EH (cell line): ENCODE data around the gene SCARB1.
A peak's percentile ranks its signal among the peaks of the same experiment; 100 is the strongest.

Source experiments
- DNase-seq: peaks from one replicate; pipeline ENCODE4 v3.0.0-alpha.2; 2015; ENCODE audit warnings: low read depth

The SCARB1 gene

DNA sequence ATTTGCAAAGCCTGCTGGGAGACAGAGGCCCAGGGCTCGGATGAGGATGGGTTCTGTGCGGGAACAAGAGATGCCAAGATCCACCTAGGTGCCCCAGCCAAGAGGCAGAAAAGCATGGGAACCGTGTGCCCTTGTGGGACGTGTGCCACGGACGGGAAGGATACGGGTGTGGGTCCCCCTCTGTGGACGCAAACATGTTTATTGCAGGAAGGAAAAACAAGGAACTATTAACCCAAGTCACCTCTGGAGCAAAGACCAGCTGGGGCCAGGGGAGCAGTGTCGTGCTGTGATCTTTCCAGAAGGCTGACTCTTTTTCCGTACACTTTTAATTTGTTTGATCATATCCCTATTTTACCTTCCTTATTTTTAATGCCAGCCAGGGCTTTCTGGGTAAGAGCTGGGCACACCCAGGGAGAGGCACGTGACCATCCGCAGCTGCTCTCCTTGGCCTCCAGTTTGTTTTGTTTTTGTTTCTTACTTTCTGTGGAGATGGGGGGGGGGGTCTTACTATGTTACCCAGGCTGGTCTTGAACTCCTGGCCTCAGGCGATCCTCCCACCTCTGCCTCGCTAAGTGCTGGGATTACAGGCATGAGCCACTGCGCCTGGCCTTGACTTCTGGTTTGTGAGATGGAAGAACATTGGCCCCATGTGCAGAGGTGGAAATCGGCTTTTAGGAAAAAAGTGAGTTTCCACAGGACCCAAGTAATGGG lies 20.7 kb downstream of the SCARB1 start:
- DNase-seq = no peak

DNA sequence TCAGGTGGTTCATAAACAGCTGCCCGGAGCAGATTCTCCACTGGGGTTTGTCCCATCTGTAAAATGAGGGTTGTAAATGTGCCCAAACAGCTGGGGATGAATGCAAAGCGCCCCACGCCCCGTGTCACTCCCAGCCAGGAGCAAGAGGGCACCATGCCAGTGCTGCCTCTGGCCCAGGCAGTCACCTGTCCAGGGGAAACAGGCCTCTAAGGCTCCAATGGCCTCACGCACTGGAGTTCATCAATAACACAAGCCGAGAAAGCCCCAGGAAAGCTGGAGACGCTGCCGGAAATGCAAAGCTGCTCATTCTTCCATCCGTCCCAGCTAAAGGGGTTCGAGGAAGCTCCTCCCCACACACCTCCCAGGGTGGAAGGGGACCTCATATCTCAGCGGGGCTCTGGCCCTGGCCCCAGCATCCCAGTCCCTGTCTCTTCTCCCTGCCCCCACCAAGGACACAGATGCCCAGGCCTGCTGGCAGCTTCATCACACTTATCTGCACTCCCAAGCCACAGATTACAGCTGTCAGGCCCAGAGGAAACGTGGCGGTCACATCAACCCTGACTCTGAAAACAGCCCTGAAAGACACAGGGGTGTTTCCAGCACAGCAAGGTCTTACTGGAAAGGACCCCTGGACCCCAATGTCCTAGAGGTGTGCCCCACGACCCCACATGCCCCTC lies 21.5 kb downstream of the SCARB1 start:
- no peak for DNase-seq

DNA sequence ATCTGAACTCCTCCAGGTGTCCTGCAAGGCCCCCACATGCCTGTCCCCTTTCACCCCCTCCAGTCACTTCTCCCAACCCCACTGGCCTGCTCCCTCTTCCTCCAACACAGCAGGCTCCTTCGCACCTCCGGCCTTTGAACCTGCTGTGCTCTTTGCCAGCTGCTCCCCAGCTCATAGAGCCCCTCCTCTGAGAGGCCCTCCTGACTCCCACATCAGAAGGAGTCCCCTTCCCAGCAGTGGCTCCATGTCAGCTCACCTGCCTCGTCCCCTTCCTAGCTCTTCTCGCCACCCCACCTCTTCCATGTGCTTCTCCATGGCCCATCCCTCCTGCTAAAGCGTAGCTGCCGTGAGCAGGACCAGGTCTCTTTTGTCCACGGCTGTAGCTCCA lies 22.1 kb downstream of the SCARB1 start:
- DNase-seq = no peak

DNA sequence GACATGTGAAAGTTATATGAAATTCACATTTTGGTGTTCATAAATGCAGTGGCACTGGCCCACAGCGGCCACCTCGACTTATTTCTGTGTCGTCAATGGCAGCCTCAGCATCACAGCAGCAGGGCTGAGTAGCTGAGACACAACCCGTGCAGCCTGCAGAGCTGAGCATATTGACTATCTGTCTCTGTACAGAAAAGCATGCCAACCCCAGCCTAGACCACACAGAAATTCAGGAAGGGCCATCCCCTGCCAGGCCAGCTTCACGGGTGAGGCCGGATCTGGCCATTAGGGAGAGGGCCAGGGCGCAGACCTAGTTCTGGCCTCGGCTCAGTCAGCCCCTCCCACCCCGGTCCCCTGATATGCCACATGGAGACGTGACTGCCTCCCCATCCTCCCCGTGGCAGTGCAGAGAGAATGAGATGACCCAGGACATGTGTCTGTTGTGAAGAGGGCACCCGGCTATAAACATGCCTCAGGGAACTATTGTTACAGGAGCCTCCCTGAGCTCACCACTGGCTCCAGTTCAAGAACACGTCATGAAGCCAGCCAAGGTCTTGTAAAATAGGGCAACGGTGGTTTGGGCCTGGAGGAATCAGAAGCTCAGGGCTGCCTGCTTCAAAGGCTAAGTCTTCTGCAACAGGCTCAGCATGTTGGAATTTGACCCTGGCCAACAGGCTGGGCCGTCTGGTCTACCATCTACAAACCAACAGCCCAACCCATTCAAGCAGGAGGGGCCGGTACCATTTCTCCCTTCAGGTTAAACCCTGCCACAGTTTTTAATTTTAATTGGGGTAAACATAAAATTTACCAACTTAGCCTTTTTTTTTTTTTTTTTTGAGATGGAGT lies 25.5 kb downstream of the SCARB1 start:
- DNase-seq = peak; percentile 99

DNA sequence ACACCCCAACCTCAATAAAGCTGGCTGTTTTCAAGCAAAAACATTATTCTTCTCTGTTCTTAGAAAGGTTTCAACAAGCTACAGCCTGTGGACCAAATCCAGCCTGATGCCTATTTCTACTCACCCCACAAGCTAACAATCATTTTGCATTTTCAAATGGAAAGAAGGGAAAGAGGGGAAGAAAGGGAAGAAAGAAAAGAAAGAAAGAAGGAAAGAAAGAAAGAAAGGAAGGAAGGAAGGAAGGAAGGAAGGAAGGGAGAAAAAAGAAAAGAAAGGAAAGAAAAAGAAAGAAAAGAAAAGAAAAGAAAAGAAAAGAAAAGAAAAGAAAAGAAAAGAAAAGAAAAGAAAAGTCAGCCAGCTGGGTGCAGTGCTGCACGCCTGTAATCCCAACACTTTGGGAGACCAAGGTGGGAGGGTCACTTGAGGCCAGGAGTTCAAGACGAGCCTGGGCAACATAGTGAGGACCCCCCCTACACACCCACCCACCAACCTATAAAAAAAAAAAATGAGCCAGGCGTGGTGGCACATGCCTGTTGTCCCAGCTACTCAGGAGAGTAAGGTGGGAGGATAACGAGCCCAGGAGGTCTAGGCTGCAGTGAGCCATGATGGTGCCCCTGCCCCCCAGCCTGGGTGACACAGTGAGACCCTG lies 26.3 kb downstream of the SCARB1 start:
- no peak for DNase-seq

DNA sequence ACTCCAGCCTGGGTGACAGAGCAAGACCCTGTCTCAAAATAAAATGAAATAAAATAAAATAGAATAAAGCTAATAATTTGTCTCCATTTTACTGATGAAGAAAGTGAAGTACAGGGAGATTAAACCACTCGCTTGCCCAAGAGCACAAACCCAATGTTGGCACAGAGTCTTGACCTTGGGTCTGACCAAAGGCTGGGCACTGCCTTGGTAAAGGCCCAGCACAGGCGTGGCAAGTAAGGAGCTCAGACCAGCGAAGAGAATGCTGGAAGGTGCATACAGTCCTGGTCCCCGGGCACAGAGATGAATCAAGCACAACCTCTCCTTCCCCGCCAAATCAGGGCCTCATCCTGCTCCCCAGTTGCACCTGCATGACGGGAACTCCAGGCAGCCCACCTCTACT lies 26.9 kb downstream of the SCARB1 start:
- DNase-seq = no peak

- peak; percentile 80 for DNase-seq
Observed at GRCh38 chr12:124835656-124836410, 27.8 kb downstream of the SCARB1 start.

DNA sequence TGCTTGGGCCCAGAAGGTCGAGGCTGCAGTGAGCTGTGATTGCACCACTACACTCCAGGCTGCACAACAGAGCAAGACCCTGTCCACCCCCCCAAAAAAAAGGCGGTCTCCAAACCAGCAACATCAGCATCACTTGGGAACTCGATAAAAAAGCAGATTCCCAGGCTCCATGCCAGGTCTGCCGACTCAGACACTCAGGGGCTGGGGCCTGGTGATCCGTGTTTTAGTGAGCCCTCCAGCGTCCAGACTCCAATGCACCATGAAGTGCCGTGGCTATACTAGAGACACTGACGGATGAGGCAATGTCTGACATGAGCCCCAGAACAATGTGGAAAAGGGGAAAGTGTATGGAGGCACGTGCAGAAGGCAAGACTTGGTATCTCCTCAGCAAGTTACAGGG lies 28.8 kb downstream of the SCARB1 start:
- DNase-seq = no peak

DNA sequence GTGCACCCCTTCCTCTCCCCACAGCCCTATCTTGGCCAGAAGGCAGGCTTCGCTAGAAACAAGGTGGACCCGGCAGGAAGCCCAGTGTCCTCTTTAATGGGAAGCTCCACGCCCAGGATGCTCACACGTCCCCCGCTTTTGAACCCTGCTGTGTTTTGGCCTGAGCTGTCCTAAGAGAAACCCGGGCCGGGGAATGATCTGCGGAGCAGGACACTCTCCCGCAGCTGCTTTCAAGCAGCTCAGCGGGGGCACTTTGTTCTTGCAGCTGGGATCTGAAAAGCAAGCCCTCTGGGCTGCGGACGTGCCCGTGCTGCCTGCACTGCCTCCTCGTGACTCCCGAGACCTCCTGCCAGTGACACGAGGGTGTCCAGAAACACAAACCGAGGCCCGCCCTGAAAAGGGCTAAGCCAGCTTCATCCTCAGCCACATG lies 30.0 kb downstream of the SCARB1 start:
- peak; percentile 18 for DNase-seq

DNA sequence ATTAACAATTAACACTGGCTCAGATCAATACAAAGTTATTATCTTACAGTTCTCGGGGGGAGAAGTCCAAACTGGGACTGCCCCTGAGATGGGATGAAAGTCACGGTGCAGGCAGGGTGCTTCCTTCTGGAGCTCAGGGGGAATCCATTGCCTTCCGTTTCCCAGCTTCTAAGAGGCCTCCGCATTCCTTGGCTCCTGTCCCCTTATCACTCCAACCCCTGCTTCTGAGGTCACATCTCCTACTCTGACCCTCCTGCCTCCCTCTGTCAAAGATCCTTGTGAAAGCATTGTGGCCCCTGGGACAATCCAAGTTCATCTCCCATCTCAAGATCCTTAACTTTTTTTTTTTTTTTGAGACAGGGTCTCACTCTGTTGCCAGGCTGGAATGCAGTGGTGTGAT lies 30.8 kb downstream of the SCARB1 start:
- DNase-seq = no peak

DNA sequence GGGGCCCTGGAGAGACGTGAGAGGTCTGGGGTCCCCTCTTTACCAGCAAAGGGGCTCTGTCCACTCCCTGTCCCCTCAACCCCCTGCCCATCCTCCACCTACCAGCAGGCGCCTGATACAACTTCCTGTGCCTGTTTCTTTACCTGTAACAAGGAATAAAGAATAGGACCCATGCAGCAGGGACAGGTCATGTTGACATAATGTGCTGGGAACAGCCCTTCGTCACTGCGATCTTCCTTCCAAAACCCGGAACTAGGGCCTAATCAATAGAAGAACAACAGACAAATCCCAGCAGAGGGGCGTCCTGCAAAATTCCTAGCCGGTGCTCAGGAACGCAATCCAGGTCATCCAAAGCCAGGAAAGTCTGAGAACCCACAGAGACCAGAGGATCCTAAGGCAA lies 32.1 kb downstream of the SCARB1 start:
- DNase-seq = no peak

DNA sequence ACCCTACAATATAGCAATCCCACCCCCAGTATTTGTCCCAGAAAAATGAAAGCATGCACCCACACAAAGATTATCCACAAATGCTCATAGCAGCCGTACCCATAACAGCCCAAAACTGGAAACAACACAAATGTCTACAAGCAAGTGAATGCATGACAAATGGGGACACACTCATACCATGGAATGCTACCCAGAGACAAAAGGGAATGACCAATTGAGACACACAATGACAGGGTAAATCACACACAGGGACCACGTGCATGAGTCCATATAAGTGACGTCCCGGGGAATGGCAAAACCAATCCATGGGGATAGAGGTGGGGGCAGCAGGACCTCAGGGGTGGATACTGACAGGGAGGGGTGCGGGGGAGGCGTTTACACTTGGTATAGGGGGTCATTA lies 33.4 kb downstream of the SCARB1 start:
- no peak for DNase-seq

DNA sequence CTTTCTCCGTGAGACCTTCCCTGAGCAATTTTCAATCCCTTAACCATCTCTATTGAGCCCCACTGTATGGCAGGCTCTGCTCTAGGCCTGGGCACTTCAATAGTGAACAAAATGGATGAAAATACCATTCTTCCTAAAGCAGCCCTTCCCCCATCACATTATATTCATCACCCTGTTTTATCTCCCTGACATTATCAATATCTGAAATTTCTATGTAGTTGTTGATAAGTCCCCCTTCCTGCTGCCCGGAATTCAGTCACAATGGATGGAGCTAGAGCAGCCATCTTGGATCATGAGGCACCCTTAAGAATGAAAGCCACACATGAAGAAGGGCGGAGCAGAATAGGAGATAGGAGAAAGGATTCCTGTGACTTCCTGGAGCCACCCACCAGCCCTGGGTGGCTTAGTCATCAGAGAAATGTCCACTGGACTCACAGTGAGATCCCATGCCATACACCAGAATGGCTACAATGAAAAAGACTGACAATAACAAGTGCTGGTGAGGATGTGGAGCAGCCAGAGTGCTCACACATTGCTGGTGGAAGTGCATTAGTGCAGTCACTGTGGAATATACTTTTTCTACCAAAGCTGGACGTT lies 33.9 kb downstream of the SCARB1 start:
- peak; percentile 46 for DNase-seq

GRCh38 chr12:124829008-124829707 lies 34.5 kb downstream of the SCARB1 start:
- peak; percentile 98 for DNase-seq

DNA sequence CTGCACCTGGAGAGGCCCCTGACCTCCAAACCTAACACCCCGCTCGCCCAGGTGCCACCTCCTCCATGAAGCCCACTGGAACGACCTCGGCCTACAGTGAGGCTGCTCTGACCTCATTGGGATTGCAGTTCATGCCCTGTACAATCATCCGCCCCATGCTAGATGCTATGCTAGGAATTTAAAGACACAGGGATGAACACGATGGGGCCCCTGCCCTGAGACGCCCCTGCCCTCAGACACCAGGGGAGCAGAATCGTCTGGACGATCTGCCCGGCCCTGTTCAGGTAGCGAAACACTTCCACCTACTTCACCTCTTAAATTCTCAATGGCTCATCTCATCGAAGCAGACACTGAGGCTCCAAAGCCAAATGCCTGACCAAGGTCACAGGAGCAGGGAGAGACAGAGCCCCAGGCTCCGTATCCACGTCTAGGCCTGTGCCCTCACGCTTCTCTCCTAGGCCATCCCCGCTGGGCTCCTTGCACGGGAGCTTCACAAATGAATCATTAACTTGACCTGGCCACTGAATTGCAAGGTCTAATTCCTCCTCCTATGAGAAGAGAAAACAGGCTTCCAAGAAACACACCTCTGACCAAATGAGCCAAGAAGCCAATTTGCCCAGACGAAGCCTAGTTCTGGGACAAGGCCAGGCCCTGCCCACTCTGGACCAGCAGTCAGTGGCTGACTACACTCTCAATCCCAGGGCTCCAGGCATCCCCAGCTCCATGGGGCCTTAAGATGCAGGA lies 35.2 kb downstream of the SCARB1 start:
- DNase-seq = peak; percentile 87

- DNase-seq = no peak
Observed at GRCh38 chr12:124827588-124828184, 36.0 kb downstream of the SCARB1 start.

- no peak for DNase-seq
Observed at GRCh38 chr12:124824195-124824594, 39.5 kb downstream of the SCARB1 start.

DNA sequence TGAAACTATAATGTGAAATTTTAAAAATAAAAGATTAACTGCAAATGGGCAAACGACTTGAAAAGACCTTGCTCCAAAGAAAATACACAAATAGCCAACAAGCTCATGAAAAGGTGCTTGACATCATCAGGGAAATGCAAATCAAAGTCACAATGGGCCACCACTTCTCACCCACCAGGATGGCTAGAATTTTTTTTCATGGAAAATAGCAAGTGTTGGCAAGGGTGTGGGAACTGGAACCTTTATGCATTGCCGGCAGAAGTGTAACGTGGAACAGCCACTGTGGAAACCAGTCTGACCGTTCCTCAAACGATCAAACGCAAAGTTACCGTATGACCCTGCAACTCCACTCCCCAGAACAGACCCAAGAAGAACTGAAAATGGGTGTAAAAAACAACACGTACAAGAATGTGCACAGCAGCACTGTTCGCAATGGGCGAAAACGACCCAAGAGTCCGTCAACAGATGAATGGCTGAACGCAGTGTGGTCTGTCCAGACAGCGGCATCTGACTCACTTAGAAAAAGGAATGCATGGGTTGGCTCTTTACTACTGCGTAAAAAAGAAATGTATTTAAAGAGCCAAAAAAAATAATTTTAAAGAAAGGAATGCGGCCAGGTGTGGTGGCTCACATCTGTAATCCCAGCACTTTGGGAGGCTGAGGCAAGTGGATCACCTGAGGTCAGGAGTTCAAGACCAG lies 40.2 kb downstream of the SCARB1 start:
- no peak for DNase-seq

DNA sequence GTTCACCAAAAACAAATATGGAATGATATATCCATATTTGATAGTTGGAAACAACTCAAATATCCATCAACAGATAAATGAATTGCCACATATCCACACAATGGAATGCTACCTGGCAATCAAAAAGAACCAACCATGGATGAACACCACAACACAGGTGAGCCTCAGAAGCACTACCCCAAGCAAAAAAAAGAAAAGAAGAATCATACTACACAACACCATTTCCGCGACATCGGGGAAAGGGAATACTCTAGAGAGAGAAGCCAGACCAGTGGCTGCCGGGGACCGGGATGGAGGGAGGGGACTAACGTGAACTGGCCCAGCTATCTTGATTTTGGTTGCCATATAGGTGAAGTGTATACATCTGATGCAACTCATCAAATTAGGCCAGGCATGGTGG lies 41.4 kb downstream of the SCARB1 start:
- no peak for DNase-seq
